HG03571 (cell line): ENCODE data around the gene PMF1.

Experiments used
- ATAC-seq: cut with Tn5 transposase; IDR thresholded peaks from one replicate; pipeline ENCODE4 v1.9.1; 2021; ENCODE audit not compliant: unreplicated experiment

Gene PMF1

DNA sequence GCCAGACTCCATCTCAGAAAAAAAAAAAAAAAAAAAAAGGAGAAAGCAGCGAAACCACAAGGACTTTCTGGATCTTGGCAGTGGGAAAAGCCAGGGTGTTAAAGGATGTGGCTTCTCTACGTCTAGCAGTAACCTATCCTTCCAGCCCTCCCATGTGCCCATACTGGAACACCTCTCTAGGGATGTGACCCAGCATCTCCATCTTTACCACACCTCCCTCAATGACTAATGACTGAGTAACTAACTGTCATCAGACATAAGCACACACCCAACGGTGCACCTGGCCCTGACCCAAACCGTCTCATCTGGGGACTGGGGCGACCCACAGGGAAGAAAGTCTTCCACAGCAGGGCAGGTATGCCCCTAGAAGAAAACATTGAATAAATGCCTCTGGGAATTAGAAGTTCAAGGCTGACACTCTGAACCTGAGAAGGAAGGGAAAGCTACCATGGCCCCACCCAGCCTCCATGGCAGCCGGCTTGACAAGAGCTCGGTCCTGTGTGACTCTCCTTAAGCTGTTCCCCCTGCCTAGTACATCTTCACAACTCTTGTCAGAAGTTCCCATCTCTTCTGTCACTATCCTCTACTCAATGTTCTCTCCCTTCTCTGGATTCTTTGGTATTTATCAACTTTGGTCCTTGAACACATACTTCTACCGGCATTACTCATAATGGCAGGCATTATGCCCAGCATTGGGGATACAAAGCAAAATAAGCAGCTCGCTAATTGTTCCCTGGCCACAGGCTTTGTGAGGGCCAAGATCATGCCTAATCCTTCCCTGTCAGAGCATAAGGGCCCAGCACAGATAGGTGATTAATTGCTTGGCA lies 49.9 kb downstream of the PMF1 start:
- ATAC-seq, result no peak

DNA sequence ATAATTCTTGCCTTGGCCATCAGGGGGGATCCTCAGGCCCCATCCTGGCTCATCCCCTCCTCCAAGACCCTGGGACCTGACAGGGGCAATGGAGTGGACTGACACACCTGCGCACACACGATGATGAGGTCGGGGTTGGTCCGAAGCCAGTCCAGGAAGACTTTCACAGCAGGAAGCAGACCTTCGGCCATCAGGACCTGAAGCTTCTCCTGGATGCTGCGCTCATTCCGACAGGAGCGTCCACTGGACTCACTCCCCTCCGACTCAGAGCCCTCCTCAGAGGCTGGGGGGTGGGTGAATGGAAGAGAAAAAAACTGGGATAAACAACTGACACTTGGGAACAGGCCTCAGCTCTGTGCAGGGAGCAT lies 50.5 kb downstream of the PMF1 start:
- ATAC-seq, result no peak

DNA sequence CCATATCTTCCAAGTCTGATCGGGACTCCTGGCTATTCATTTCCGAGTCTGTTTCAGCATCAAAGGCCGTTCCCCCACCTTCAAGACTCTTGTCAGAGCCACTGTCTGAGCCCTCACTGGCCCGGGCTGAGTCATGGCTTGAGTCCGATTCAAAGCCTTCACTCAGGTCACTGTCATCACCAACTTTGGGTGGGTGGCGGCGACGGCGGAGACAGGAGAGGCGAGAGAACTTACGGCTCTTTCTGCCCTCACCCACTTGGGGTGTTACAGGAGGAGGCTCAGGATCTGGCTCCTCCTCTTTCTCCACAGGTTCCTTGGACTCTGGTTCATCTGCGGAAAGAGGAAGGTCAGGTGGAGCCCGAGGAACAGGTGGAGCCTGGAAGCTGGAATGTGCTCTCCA lies 53.2 kb downstream of the PMF1 start:
- ATAC-seq, result no peak

DNA sequence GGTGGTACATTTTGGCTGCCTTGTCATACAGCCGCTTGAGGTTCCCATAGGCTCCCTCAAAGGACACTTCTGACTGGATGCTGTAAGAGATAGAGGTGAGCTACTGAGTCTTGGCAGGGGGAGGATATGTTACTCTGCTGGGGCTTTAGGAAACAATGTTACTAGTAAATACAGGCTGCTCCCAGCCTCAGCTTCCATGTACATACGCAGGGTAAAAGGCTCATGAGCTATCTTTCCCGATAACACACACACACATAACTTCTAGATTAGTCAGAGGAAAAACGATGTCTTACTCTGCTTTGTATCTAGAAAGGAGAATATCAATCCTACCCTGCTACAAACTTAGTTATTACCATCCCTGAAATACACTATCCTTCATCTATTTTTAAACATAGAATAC lies 55.5 kb downstream of the PMF1 start:
- no peak for ATAC-seq

DNA sequence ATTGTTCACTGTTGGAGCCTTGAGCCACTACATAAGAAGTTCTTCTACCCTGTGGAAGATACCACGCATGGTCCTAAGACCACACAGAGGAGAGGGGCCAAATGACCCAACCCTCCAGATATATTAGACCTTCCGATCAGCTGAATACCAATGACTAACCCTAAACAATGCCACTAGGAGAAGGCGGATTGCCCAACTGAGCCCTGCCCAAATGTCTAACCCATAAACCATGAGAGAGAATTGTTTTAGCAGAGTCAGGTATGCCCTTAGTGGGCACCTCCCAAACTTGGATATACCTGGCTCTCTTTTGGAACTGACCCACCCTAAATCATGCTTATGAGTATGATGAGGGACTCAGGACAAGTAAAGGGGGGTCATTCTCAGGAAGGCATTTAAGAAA lies 57.5 kb downstream of the PMF1 start:
- no peak for ATAC-seq

DNA sequence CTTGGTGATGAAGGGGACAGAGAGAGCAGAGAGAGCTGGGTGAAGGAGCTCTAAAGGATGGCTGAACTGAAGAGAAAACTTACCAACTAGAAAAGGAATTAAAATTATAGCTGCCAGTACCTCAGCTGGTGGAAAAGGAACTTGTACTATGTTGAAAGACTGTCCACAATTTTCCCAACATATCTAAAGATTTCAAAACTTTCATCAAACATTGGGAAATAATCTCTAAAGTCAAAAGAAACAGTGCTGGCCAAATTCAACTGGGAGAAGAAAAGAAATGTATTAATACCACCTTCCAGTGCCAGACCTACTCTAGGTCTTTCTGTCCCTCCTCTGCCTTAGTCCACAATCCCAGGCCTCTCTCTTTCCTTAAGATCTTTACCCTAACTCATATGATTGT lies 63.7 kb downstream of the PMF1 start:
- ATAC-seq, result no peak

DNA sequence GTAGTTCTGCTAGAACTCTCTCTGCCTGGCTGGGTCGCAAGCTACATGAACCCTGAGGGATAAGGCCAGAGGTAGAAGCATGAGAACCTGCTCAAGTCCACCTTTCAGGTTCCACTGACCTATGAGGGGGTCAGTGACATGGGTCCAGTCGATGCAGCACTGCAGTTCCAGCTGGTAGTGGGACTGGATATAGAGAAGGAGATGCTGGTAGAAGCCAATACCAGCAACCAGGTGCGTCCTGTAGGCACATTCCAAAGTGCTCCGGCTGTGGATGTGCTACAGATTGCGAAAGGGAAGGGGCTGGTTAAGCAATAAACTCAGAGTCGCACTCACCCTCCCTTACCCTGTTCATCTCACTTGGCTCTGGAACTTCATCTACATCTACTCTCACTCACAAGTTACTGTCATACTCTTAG lies 64.2 kb downstream of the PMF1 start:
- ATAC-seq, result no peak

DNA sequence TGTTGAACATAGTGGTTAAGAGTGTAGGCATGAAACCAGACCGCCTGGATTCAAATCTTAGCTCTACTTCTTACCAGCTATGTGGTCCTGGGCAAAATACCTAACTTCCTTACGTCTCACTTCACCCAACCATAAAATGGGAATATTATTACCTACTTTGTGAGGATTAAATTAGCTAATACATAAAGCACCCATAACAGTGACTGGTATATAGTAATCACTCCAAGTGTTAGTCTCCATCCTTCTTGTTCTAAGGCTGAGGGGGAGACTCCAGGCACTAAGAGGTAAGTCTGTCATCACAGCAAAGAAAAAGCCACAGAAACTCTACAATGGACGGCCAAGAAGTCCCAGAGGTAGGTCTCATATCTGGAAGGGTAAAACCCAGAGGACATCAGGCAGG lies 67.0 kb downstream of the PMF1 start:
- ATAC-seq, result no peak

DNA sequence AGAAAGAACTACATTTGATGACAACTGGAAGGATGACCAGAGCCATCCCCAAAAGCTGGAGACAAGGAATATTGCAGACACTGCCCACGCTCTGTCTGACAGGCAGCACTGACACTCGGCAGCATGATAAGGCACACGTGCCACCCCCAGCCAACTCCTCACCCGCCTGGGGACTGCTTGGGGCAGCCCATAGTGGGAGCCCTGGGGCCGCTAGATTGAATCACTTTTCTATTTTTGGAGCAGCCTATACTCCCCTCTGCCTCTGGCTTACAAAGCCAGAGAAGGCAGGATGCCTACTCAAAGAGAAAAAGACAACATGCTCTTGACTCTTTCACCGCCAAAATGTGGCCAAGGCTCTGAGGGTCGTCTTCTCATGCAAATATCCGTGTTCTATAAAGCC lies 68.5 kb downstream of the PMF1 start:
- ATAC-seq, result no peak

DNA sequence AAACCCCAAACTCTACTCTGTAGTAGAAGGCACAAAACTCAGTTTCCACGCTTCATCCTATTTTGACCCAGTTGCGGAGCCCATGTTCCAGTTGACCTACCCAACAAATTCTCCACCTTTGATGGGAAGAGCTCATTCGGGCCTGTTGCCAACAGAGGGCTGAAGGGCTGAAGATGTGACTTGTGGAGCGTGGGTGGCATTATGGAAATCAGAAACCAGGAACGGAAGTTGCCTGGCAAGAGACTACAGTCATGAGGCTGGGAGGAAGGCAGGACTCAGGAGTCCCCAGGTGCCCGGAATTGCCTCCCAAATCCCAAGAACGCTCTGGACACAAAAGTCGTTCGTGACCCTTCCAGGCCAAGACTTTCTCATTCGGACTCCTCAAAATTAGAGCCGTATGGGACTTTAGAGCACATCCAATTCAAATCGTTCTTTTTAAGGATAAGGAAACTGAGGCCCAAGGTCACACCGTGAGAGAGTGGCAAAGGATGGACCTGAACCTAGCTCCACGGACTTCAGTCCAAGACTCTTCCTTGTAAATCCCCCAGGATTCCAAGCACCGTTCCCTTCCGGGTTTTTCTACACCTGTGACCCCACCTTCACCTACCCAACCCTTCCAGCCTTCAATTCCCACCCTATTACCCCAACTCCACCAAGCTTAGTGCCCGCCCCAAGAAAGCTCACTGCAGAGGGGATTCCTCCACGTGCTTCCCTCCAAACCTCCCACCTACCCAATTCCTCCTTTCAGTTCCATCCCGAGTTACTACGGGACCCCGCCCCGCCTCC lies 69.1 kb downstream of the PMF1 start:
- no peak for ATAC-seq

DNA sequence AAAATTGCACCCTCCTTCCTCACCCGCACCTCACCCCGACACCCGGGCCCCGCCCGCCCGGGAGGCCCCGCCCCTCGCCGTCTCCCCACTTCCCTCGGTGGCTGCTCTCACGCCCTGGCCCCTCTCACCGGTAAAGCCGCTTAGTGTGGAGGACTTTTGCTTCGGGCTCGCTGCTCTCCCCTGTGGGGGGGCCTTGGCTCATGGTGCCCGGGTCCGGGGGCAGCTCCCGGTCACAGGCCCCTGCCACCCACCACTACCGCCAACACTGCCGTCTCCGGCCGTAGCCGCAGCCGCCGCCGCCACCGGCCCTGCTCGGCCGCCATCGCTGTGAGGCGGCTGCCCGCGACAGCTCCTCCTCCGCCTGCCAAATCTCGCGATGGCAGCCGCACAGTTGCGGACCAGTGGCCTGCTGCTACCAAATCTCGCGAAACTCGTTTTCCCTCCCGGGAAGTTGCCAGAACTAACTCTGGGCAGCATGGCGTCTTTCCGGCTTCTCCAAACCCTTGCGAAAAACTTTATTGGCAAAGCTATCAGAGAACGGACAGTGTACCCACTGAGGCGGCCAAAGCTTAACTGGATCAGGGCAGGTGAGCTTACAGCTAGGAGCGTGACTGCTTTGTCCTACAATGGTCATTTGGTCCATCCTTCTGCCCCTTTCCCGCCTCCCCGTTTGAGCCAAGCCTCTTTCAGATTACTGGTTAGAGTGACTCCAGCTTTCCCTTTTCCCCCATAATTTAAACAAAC lies 69.8 kb downstream of the PMF1 start, which contains the start of gene SMG5:
Gene SMG5 (minus strand): TSS at position 347 of the 744 bp plus-strand sequence. CDS start 145 bp downstream, at position 202.
- peak; percentile 79 for ATAC-seq

DNA sequence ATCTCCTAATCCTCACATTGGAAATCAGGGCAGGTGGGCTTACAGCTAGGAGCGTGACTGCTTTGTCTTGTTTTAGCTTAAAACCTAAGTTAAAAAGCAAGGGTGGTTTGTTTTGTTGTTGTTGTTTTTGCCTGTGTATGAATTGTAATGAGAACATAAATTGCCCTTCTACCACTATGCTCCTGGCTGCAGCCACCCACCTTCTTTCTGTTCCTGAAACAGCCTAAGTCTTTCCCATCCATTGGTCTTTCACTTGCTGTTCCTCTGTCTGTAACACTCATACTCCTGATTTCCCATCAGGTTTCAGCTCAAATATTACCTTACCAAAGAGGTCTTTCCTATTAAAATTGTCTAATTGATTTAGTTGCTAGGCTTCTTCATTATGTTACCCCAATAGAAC lies 70.7 kb downstream of the PMF1 start:
- ATAC-seq, result no peak

DNA sequence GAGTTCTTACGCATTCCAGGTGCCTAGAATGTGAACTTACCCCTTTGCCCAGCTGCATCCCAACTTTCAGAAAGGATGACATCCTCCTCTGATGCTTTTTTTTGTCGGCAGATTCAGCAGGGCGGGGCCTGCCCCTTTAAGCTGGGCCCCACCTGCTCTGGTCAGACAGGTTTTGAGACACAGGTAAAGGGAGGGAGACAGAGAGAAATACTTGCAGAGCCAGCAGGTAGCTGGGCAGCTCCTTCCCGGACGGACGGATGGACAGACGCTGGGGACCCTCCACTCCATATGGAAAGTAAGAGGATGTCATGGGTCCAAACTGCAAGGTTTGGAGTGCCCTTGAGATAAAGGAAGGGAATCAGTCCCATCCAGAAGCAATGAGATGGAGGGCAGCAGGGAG lies 71.3 kb downstream of the PMF1 start, which contains the start of gene TMEM79:
Gene TMEM79 (plus strand): TSS at position 214 of the 400 bp plus-strand sequence. CDS start 902 bp downstream, outside the sequence.
- ATAC-seq, result no peak

DNA sequence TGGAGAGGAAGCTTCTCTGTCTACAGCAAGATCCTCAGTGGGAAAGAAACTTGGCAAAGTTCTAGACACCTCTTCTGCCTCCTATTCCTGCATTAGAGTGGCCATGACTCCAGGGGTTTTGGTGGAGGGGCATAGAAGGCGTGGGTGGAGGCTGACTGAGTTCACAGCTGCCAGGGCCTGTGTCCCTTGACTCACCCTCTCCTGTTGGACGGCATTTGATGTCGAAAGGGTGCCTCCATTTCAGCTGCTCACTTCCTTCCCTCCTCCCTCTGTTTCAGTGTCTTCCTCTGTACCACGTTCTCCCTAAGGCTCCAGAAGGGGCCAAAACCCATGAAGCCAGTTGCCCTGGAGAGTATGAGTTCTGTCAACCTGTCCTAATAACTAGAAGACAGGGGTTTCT lies 72.0 kb downstream of the PMF1 start:
- no peak for ATAC-seq

DNA sequence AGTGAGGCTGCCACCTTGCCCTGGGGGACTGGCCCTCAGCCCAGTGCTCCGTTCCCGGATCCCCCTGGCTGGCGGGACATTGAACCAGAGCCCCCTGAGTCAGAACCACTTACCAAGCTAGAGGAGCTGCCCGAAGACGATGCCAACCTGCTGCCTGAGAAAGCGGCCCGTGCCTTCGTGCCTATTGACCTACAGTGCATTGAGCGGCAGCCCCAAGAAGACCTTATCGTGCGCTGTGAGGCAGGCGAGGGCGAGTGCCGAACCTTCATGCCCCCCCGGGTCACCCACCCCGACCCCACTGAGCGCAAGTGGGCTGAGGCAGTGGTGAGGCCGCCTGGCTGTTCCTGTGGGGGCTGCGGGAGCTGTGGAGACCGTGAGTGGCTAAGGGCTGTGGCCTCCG lies 72.6 kb downstream of the PMF1 start:
- no peak for ATAC-seq

DNA sequence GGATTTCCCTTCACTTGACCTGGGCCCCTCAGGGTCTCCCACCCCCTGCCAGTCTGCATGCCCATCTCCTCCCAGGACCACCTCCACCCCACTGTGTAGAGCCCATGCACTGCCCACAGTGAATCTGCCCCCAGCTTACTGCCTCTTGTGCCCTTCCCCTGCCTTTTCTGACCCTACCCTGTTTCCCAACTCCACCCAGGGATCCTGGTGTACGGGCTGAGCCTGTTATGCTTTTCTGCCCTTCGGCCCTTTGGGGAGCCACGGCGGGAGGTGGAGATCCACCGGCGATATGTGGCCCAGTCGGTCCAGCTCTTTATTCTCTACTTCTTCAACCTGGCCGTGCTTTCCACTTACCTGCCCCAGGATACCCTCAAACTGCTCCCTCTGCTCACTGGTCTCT lies 73.3 kb downstream of the PMF1 start:
- no peak for ATAC-seq
